PC-9 (cell line): ENCODE results near the gene UNG.

Source experiments
- EZH2 ChIP-seq: fragments of 200-600 bp; sonication (generic); IDR thresholded peaks from 2 replicates; pipeline ENCODE4 v1.8.0; 2017; ENCODE audit warnings: antibody characterized with exemption, low read depth
- TF ChIP-seq, protein P1 (sequence below): fragments of 200-600 bp; sonication (generic); conservative IDR thresholded peaks from 2 replicates; pipeline ENCODE4 v1.6.1; 2017; ENCODE audit warnings: mixed run types, antibody characterized with exemption, mild to moderate bottlenecking, moderate library complexity

GRCh38 chr12:109160433-109160832, 63.0 kb downstream of the UNG start:
- TF ChIP-seq, protein P1, sequence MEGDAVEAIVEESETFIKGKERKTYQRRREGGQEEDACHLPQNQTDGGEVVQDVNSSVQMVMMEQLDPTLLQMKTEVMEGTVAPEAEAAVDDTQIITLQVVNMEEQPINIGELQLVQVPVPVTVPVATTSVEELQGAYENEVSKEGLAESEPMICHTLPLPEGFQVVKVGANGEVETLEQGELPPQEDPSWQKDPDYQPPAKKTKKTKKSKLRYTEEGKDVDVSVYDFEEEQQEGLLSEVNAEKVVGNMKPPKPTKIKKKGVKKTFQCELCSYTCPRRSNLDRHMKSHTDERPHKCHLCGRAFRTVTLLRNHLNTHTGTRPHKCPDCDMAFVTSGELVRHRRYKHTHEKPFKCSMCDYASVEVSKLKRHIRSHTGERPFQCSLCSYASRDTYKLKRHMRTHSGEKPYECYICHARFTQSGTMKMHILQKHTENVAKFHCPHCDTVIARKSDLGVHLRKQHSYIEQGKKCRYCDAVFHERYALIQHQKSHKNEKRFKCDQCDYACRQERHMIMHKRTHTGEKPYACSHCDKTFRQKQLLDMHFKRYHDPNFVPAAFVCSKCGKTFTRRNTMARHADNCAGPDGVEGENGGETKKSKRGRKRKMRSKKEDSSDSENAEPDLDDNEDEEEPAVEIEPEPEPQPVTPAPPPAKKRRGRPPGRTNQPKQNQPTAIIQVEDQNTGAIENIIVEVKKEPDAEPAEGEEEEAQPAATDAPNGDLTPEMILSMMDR: no peak
- no peak for TF ChIP-seq EZH2
